ENCODE data around the gene ETV2.

GRCh38 chr19:35648017-35648961 lies 6.7 kb downstream of the ETV2 start, which contains the start of gene COX6B1:
- TF ChIP-seq POLR2AphosphoS5 (IDR thresholded peaks at IDR 0.05) (peak; percentile 84 to 87), CTCF (IDR thresholded peaks at IDR 0.05) (peak in 2 of 6 experiments; percentile 3 to 6)

Data from upper lobe of left lung (tissue), 4 donors.